ENCODE measurements around the gene MAPK14.

The MAPK14 gene

GRCh38 chr6:36147294-36147693 is 119.7 kb downstream of the MAPK14 start:
- Histone ChIP-seq H3K4me3 (ENCODE audit: low read length) (no peak overlapping the region), H3K4me1 (ENCODE audit: low read length) (no peaks in the 10 kb centered on the region), H3K36me3 (replicated peaks; ENCODE audit: insufficient read depth, low read length) (no peaks in the 10 kb centered on the region), H3K27me3 (replicated peaks; ENCODE audit: insufficient read depth, low read length) (no peaks in the 10 kb centered on the region), H3K4me2 (ENCODE audit: low read depth, low read length) (no peak overlapping the region), H3F3A (ENCODE audit: insufficient read depth, low read length) (no peaks in the 10 kb centered on the region), H4K20me1 (ENCODE audit: insufficient read depth, low read length) (no peaks in the 10 kb centered on the region), H3K27ac (ENCODE audit: low read length) (no peak overlapping the region), H3K9ac (ENCODE audit: low read length) (no peak overlapping the region), H3K9me3 (replicated peaks; ENCODE audit: insufficient read depth, low read length) (no peaks in the 10 kb centered on the region), H3K9me2 (replicated peaks; ENCODE audit: insufficient read depth, low read length) (no peaks in the 10 kb centered on the region), H3K79me2 (ENCODE audit: low read length) (no peaks in the 10 kb centered on the region), H2AFZ (ENCODE audit: low read length) (no peak overlapping the region)
- no peak for DNase-seq
- TF ChIP-seq CTCF (IDR thresholded peaks at IDR 0.05; ENCODE audit: low read length) (no peak), EZH2phosphoT487 (IDR thresholded peaks at IDR 0.05; ENCODE audit: low read length) (no peak), EZH2 (optimal IDR thresholded peaks at IDR 0.05; ENCODE audit: low read depth, low read length) (no peak)

GRCh38 chr6:36149476-36149875 is 121.9 kb downstream of the MAPK14 start:
- Histone ChIP-seq H3K4me2 (ENCODE audit: low read depth, low read length) (no peak overlapping the region), H3K9ac (ENCODE audit: low read length) (no peak overlapping the region), H3K36me3 (replicated peaks; ENCODE audit: insufficient read depth, low read length) (no peaks in the 10 kb centered on the region), H3K9me2 (replicated peaks; ENCODE audit: insufficient read depth, low read length) (no peaks in the 10 kb centered on the region), H3F3A (ENCODE audit: insufficient read depth, low read length) (no peaks in the 10 kb centered on the region), H3K9me3 (replicated peaks; ENCODE audit: insufficient read depth, low read length) (no peaks in the 10 kb centered on the region), H3K4me3 (ENCODE audit: low read length) (no peak overlapping the region), H3K27me3 (replicated peaks; ENCODE audit: insufficient read depth, low read length) (no peaks in the 10 kb centered on the region), H4K20me1 (ENCODE audit: insufficient read depth, low read length) (no peaks in the 10 kb centered on the region), H3K79me2 (ENCODE audit: low read length) (no peaks in the 10 kb centered on the region), H3K27ac (ENCODE audit: low read length) (no peak overlapping the region), H3K4me1 (ENCODE audit: low read length) (no peaks in the 10 kb centered on the region), H2AFZ (ENCODE audit: low read length) (no peak overlapping the region)
- DNase-seq = no peak
- TF ChIP-seq EZH2phosphoT487 (IDR thresholded peaks at IDR 0.05; ENCODE audit: low read length) (no peak), CTCF (IDR thresholded peaks at IDR 0.05; ENCODE audit: low read length) (no peak), EZH2 (optimal IDR thresholded peaks at IDR 0.05; ENCODE audit: low read depth, low read length) (no peak)

GRCh38 chr6:36150283-36150682 is 122.7 kb downstream of the MAPK14 start:
- no peak overlapping the region for H3K4me2 ChIP-seq (ENCODE audit: low read depth, low read length)
- no peaks in the 10 kb centered on the region for H3K4me1 ChIP-seq (ENCODE audit: low read length)

More at GRCh38 chr6:36150283-36150682, 122.7 kb downstream of the MAPK14 start:
- no peak overlapping the region for H3K27ac ChIP-seq (ENCODE audit: low read length)
- H3K9ac ChIP-seq (ENCODE audit: low read length) = no peak overlapping the region
- H3K9me3 ChIP-seq (replicated peaks; ENCODE audit: insufficient read depth, low read length) = no peaks in the 10 kb centered on the region
- no peaks in the 10 kb centered on the region for H4K20me1 ChIP-seq (ENCODE audit: insufficient read depth, low read length)
- TF ChIP-seq CTCF (IDR thresholded peaks at IDR 0.05; ENCODE audit: low read length) = no peak
- TF ChIP-seq EZH2phosphoT487 (IDR thresholded peaks at IDR 0.05; ENCODE audit: low read length) = no peak
- TF ChIP-seq EZH2 (optimal IDR thresholded peaks at IDR 0.05; ENCODE audit: low read depth, low read length) = no peak
- H3K4me3 ChIP-seq (ENCODE audit: low read length) = no peak overlapping the region
- DNase-seq = no peak
- H2AFZ ChIP-seq (ENCODE audit: low read length) = no peak overlapping the region
- no peaks in the 10 kb centered on the region for H3K9me2 ChIP-seq (replicated peaks; ENCODE audit: insufficient read depth, low read length)
- no peaks in the 10 kb centered on the region for H3K36me3 ChIP-seq (replicated peaks; ENCODE audit: insufficient read depth, low read length)
- H3K79me2 ChIP-seq (ENCODE audit: low read length) = no peaks in the 10 kb centered on the region
- H3K27me3 ChIP-seq (replicated peaks; ENCODE audit: insufficient read depth, low read length) = no peaks in the 10 kb centered on the region
- H3F3A ChIP-seq (ENCODE audit: insufficient read depth, low read length) = no peaks in the 10 kb centered on the region

Data from MM.1S (cell line).